GM21619 (cell line): ENCODE results near the gene PRND.

Source experiments
- ATAC-seq: cut with Tn5 transposase; IDR thresholded peaks from one replicate; pipeline ENCODE4 v1.9.1; 2021; ENCODE audit not compliant: unreplicated experiment

The PRND gene

DNA sequence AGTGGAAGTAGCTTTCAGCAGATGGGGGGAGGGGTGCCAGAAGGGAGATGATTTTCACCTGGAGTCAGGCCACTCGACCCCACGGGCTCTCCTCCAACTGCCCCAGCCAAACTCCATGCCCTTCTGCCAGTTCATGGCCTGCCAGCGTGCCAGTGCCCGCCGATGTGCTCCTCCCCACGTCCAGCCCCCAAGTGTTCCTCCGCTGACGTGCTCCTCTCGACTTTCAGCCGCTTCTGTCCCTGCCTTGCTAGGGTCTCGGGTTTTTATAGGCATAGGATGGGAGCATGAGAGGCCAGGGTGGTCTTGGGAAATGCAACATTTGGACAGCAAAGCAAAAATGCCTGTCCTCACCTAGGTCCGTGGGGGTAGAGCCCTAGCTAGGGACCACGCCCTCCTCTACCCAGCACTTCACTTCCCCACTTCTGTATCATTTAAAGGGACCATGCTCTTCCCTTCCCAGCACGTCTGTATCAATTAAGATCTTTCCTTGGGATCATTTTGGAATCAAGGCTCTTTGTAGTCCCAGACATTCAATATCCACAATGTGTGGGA is 54.4 kb downstream of the PRND start:
- ATAC-seq = no peak
